Measurements from ENCODE around the gene PLPP2. TPM values are rescaled to one million over a fixed set of nuclear protein-coding genes. Genes with fewer than 3 reads are reported as not detected.

The PLPP2 gene
- total RNA-seq, 2 experiments from 2014 or later = 0.36 TPM; not detected in 1

DNA sequence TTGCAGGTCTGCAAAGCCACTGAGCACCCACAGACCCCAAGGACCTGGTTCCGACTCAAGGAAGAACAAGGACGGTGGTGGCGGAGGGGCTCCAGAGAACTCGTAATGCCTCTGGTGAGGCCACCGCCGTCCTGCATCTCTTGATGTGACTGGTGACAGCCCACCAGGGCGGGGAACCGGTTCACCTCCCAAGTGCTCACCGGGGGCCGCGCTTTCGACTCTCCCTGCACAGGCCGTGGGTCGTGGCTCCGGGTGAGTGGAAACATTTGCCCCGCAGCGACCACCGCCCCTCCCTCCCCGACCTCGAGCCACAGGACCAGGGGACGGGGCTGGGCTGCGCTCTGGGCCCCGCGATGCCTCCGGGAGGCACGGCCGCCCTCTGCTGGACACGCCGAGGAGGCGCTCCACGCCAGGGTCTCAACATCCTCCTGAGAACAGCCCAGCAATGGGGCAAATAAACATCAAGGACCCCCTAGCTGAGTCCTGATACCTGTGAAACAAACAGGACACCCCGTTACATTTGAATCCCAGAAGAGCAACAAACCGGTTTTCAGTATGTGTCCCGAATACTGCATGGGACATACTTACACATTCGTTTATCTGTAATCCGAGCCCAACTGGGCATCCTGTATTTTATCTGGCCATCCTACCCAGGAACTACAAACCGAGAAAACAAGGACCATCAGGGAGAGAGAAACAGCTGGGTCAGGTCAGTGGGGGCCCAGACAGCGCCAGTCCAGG, 3.9 kb upstream of the PLPP2 start:
- ChIA-PET CTCF (interaction anchor here (0.7 to 2.1 kb wide), 7 partner anchors 8 to 215 kb away, joined by 3 to 10 read pairs (median 3); no protein-coding TSS in a partner anchor), POLR2A (interaction anchor here (1.5 kb wide), 1 partner anchor 9 kb away, joined by 3 read pairs; no protein-coding TSS in a partner anchor)
- intact Hi-C loops (cut with micrococcal nuclease) = no loop called here
- H3K27ac Mint-ChIP-seq = no peak overlapping the region
- H3K9me3 Mint-ChIP-seq = no peaks in the 10 kb centered on the region
- DNase-seq (peak; percentile 60), ATAC-seq (peak; percentile 80)
- peaks cover 35% of the 10 kb centered on the region for H3K27me3 Mint-ChIP-seq
- H3K4me3 Mint-ChIP-seq = no peak overlapping the region
- TF ChIP-seq, protein P1, sequence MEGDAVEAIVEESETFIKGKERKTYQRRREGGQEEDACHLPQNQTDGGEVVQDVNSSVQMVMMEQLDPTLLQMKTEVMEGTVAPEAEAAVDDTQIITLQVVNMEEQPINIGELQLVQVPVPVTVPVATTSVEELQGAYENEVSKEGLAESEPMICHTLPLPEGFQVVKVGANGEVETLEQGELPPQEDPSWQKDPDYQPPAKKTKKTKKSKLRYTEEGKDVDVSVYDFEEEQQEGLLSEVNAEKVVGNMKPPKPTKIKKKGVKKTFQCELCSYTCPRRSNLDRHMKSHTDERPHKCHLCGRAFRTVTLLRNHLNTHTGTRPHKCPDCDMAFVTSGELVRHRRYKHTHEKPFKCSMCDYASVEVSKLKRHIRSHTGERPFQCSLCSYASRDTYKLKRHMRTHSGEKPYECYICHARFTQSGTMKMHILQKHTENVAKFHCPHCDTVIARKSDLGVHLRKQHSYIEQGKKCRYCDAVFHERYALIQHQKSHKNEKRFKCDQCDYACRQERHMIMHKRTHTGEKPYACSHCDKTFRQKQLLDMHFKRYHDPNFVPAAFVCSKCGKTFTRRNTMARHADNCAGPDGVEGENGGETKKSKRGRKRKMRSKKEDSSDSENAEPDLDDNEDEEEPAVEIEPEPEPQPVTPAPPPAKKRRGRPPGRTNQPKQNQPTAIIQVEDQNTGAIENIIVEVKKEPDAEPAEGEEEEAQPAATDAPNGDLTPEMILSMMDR (IDR thresholded peaks at IDR 0.05) = peak; percentile 96
- H3K4me1 Mint-ChIP-seq (ENCODE audit: low read depth) = peaks cover 11% of the 10 kb centered on the region
- no peaks in the 10 kb centered on the region for H3K36me3 Mint-ChIP-seq (ENCODE audit: low read depth)

DNA sequence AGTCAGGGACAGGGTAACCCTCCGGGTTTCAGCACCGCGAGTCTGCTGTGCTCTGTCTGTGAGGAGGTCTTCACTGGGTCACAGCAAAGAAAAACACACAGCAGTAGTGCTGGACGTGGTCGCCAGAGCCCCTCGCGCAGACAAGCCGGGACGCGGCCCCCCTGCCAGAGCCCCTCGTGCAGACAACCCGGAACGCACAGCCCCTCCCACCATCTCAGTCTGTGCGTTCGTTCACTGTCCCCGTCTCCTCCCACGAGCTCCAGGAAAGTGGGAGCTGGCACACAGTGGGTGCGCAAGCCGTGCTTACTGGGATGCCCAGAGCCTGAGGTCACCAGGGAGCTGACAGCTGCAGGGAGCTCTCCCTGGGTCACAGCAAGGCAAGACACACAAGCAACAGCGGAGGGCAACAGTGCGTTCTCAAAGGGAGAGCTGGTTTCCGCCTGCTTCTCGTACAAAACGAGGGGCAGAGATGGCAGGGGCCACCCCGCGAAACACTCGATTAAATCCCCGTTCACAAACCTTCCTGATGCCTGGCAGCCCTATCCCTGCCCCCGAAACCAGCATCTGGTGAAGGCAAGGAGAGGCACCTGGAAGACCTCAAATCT, 3.2 kb upstream of the PLPP2 start:
- ATAC-seq (no peak), DNase-seq (no peak)
- ChIA-PET POLR2A (no interaction called here), CTCF (interaction anchor here (0.8 to 1.0 kb wide), 3 partner anchors 10 to 212 kb away, joined by 3 to 5 read pairs (median 4); no protein-coding TSS in a partner anchor)
- TF ChIP-seq, protein P1 (IDR thresholded peaks at IDR 0.05) = no peak
- no peaks in the 10 kb centered on the region for H3K36me3 Mint-ChIP-seq (ENCODE audit: low read depth)
- H3K4me1 Mint-ChIP-seq (ENCODE audit: low read depth) = peaks cover 13% of the 10 kb centered on the region
- peaks cover 42% of the 10 kb centered on the region for H3K27me3 Mint-ChIP-seq
- H3K4me3 Mint-ChIP-seq = no peak overlapping the region
- intact Hi-C loops (cut with micrococcal nuclease) = no loop called here
- H3K27ac Mint-ChIP-seq = no peak overlapping the region
- H3K9me3 Mint-ChIP-seq = no peaks in the 10 kb centered on the region

DNA sequence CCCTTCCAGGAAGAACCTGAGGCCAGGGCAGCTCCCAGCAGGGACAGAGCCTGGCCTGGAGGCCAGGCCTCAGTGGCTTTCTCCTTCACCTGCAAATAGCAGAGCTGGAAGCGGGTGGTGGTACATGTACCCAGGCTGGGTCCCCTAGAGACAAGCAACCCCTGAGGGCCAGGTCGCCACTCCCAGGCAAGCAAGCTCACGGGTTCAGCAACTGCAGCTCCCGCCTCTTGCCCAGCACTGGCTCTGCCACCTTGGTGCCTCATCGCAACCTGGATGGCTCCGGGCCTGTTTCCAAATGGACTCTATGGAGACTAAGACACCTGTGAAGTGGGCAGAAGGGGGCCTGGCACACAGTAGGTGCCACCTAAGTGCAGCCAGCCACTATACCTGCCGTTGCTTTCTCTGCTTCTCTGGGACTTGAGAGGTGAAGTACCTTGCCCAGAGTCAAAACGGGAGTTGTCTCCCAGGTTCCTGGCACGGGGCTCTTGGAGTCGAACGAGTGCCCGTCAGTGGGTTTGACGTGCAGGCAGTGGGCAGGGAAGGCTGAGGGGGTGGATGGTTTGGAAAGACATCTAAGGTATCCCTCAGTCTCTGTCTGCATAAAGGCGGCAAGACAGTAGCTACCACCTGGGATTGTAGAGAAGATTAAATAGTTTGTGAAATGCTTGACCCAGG, 2.4 kb upstream of the PLPP2 start:
- Mint-ChIP-seq H3K36me3 (ENCODE audit: low read depth) (no peaks in the 10 kb centered on the region), H3K9me3 (no peaks in the 10 kb centered on the region), H3K27me3 (peaks cover 48% of the 10 kb centered on the region), H3K4me1 (ENCODE audit: low read depth) (peaks cover 13% of the 10 kb centered on the region), H3K27ac (no peak overlapping the region), H3K4me3 (no peak overlapping the region)
- ChIA-PET CTCF (interaction anchor here (0.7 to 0.9 kb wide), 3 partner anchors 11 to 213 kb away, joined by 3 to 4 read pairs (median 3); no protein-coding TSS in a partner anchor), POLR2A (no interaction called here)
- TF ChIP-seq, protein P1 (IDR thresholded peaks at IDR 0.05) = no peak
- intact Hi-C loops (cut with micrococcal nuclease) = no loop called here
- DNase-seq (no peak), ATAC-seq (no peak)

DNA sequence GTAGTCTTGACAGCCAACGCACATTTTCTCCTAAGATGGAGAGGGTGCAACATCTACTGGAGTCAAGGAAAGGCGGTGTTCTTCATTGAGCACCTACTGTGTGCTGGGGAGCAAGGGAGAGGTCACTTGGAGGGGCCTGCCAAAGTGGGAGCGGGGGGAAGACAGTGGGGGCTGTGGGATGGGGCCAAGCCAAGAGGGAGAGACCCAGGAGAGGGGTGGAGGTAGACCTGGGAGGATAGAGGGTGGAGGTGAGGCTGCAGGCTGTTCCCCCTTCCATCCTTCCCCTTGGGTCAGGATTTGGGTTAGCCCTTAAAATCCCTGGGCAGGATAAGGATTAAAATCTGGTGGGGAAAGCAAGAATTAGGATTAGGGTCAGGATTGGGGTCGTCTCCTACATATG, 1.7 kb upstream of the PLPP2 start:
- Mint-ChIP-seq H3K27ac (no peak overlapping the region), H3K4me3 (no peak overlapping the region), H3K4me1 (ENCODE audit: low read depth) (peaks cover 13% of the 10 kb centered on the region), H3K36me3 (ENCODE audit: low read depth) (no peaks in the 10 kb centered on the region), H3K9me3 (no peaks in the 10 kb centered on the region), H3K27me3 (peaks cover 52% of the 10 kb centered on the region)
- ATAC-seq (no peak), DNase-seq (no peak)
- POLR2A ChIA-PET = no interaction called here
- intact Hi-C loops (cut with micrococcal nuclease) = no loop called here
- CTCF ChIA-PET = no interaction called here
- TF ChIP-seq, protein P1 (IDR thresholded peaks at IDR 0.05) = no peak
